Fibroblast of upper back skin (primary cell): ENCODE results near the gene CAMTA1.
"Not testable (repeated sequence)": the region's sequence is repeated elsewhere in the genome, so short reads cannot be mapped to it uniquely, and the experiment has no call there.

Source experiments
- DNase-seq: peaks from one replicate; pipeline ENCODE4 v3.0.0-alpha.2; 2013

The CAMTA1 gene

DNA sequence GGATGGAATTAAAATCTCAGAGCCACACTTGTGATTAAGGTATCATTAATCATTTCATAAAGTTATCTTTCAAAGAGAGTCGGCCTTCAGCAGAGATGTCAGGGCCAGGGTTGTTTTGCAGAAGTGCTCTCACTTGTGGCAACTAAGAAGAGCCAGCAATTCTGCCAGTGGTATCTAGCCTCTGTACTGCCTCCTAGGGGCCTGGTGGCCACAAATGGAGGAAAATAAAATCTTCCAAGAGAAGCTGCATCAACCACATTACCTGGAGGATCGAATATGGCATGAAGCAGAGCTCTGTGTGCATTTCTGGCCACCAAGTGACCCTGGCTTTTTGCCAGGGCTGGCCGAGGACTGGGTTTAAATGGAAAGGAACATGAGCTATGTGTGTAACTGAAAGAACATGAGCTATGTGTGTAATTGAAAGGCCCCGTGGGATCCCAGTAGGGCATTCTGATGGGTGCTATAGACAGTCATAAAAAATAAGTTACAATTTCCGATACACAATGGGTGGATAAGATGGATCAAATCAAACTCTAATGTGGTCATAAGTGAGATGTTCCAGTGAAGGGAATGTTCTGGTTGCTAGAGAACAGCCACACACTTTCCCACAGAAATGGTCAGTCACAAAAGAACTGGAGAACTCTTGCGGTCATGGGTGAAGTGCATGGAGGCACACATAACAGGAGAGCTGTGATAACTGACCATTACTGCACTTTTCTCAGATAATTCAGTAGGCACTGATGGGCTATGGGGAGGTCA is 335.8 kb downstream of the CAMTA1 start:
- no peak for DNase-seq

DNA sequence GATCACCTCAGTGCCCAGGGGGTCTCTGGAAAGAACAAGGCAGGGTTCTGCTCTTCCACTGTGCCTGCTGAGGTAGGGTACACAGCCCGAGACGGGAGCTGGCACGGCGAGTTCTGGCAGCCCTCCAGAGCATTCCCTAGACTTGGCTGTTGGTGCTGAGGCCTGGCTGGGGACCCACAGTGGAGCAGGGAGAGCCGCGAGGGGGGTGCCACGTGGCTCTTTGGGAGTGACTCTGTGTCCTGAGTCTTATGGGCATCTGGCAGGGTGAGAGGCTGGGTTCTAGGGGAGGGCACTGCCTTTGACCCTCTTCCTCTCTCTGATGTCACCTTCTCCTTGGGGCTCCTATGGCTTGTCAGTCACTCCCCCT is 336.4 kb downstream of the CAMTA1 start:
- DNase-seq: no peak

DNA sequence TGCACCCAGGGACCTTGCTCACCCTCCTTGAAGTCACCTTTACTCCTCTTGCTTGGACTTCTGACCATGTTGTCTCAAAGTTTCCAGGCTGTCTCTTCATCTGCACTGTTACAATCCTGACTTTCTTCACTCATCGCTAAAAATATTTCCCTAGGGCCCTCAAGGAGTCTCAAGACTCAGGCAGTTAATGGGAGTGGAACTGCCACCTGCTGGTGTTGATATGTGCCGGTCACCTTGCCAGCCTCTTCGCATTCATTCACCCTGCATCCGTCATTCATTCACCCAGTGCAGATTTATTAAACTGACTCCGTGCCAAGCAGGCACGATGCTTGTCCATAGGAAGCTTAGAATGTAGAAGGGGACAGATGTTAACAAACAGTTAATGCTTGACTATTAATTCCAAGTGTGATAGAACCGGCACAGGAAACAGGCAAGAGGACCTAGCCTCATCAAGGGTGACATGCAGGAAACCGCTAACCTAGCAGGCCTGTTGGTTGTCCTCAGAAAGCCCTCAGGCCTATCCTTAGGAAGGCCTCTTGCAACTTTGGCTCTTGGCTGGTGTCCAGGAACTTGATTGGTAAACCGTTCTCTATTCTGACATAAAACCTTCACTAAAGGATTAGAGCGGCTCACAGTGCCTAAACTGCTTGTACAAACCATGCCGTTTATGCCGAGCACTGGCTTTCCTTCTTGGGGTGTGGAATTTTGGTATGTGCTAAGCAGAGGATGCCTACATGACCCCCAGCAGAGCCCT is 342.2 kb downstream of the CAMTA1 start:
- no peak for DNase-seq

DNA sequence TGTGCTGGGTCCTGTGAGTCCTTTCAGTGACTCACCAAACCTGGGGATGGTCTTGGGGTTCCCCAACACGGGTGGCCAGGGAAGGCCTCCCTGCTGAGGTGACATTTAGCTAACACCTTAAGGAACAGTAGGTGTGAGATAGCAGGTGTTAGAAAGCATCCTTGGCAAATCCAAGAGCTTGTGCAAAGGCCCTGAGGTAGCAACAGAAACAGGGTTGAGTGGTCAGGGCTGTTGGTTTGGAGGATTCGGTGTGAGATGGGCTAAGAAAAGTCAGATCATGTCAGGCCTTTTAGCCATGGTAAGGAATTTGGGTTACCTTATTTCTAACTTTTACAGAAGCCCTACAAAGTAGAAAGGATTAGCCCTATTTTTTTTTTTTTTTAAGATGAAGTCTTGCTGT is 343.0 kb downstream of the CAMTA1 start:
- no peak for DNase-seq

DNA sequence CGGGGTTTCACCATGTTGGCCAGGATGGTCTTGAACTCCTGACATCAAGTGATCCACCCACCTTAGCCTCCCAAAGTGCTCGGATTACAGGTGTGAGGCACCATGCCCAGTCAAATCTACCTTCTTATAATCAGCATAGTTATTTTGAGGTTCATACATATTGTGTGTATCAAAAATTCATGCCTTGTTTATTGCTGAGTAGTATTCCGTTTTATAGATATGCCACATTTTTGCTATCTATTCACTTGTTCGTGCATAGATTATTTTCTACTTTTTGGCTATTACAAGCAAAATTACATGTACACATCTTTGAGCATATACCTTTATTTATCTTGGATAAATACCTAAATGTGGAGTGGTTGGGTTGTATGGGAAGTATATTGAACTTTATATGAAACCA is 344.9 kb downstream of the CAMTA1 start:
- no peak for DNase-seq

DNA sequence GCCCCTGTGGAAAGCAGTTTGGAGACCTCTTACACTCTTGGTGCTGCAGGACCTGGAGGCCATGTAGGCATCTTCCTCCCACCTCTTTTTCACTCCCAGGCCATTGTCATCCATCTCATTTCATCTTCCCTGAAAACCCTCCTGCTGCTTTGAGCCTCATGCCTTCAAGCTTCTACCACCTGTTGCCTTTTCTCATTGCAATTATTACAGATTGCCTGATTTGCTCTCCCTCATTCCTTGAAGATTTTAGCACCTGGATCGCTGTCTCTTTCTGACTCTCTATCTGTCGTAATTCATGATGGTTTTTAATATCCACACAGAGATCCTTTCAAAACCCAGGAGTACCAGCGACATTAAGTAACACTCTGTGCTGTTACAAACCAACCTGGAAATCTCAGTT is 350.2 kb downstream of the CAMTA1 start:
- no peak for DNase-seq

DNA sequence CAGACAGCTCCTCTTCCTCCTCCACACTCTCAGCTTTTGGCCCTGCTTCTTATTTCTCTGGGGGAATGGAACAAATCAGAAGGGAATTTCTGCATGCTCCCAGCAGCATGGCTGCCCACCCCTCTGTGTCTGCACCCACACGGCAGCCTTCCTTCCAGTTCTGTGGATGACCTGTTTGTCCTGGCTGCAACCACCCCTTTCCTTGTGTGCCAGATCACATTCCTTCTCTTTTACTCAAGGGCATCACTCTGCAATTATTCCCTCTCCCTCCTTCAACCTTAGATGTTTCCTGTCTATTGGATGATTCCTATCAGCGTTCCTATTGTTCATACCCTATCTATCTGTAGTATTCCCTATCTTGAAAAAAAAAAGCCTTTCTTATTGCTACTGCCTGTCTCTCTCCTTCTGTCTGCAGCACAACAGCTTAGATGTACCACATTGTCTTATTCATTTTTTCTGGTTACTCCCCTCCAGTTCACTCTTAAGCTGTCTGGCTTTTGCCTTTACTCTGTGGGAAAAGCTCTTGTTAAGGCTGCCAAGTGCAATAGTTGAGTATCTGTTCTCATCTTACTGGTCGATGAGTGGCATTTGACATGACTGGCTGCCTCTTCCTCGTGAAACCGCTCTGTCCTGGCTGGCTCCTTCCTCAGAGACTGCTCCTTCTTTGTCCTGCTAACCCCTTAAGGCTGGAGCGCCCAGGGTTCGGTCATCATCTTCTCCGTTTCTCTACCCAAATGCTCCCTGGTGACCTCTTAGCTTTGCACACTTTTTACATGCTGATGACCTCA is 351.1 kb downstream of the CAMTA1 start:
- DNase-seq: no peak

DNA sequence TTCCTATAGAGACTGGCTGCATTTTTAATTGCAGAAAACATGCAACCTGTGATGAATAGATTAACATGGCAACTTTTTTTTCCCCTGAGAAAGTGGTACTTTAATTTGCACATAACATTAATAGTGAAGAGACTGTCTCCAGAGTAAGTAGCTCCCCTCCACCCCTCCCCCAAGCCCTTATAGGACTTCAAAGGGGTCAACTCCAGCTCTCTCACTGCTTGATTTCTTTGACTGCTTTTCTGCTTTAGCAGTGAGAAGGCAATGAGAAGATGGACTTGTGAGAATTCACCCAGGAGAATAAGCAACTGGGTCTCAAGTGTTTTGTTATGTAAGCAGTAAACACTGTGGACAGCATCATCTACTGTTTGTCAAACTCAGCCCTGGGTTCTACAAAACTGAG is 355.0 kb downstream of the CAMTA1 start:
- no peak for DNase-seq

DNA sequence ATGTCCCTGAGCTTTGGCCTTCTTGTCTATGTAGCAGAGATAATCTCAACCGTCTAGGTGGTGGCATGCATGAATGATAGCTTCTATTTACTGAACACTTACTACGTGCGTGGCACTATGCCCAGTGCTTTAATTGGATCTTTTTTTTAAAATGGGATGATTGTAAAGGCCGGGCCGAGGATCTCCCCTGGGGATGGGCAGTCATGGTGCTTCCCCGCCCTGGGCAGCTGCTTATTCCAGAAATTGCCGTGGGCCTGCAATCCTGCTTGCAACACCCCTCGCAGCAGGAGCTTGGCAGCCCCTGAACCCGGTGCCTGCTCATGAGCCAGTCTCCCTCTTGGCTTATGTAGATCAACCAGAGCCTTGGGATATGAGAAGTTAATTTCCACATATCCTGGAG is 360.7 kb downstream of the CAMTA1 start:
- DNase-seq: no peak

DNA sequence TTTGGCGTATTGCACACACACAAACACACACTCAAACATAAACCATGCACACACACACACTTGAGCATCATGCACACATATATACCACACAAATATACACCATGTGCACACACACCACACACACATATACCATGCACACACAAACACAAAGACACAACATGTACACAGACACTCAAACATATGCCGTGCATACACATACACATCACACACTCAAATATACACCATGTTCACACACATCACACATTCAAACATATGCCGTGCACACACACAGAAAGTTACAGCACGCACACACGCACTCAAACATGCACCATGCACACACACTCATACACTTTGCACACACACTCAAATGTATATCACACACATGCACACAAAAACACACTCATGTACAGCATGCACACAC is 361.5 kb downstream of the CAMTA1 start:
- no peak for DNase-seq

DNA sequence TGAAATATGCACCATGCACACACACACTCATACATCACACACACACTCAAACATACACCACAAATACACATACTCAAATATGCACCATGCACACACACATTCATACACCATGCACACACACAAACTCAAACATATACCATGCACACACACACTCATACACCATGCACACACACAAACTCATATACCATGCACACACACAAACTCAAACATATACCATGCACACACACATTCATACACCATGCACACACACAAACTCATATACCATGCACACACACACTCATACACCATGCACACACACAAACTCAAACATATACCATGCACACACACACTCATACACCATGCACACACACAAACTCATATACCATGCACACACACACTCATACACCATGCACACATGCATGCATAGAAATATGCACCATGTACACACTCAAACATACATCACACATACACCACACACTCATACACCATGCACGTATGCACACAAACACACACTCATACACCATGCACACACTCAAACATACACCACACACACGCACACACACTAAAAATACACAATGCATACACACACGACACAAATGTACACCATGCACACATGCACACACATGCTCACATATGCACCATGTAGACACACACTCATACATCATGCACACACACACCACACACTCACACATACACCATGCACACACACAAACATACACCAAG is 362.5 kb downstream of the CAMTA1 start:
- DNase-seq: not testable (repeated sequence)

DNA sequence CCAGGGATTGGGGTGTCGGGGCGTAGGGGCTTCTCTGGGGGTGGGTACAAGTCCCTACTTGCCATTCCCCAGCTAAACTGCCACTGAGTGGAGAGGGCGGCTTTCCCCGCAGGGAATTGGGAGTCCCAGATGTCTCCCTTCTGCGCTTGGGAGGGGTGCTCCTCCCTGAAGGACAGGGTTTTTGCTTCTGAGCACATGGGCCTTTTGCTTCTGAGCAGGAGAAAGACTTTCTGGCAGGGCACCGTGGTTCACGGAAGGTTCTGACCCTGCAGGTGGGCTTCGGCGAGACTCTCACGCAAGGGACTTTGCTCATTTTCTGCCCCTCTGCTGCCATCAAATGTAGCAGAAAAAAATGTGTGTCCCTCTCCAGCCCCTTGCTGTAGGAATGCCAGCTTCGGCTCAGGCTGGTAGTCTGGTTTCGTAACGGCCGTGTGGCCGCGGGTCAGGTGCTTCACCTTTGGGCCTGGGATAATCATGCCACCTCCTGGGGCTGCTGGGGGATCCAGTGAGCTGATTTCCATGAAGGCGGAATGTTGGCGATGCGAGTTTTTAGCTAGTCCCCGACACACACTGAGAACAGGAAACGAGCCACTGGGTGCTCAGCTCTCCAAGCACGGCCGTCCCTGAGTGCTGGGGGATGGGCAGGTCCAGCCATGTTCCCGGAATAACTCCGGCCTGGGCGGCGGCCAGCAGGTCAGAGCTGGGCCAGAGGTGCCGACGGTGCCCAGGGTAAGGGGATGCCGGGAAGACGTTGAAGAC is 364.0 kb downstream of the CAMTA1 start:
- peak; percentile 35 for DNase-seq

DNA sequence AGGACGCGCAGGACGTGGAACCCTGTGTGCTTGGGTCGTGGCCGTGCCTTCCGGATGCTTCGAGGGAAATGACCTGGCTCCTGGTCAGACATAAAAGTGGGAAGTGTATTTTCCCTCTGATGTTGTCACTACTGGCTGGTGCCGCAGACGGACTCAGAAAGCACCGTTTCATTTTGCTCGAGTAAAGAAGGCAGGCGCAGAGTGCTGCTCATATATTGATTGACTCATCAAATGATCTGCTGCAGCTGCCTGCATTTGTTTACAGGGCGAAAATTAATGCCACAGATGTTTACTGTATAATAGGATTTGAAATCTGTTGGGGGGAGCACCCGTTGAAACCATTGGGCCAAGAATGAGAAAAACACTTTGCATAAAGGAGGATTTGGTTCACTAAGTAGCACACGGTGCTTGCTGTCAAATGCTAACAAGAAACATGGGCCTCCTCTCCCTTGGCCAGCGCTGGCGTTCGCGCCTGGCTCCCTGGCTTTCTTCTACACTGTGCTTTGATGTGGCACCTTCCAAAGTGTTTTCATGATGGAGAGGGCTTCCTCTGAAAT is 365.5 kb downstream of the CAMTA1 start:
- no peak for DNase-seq

DNA sequence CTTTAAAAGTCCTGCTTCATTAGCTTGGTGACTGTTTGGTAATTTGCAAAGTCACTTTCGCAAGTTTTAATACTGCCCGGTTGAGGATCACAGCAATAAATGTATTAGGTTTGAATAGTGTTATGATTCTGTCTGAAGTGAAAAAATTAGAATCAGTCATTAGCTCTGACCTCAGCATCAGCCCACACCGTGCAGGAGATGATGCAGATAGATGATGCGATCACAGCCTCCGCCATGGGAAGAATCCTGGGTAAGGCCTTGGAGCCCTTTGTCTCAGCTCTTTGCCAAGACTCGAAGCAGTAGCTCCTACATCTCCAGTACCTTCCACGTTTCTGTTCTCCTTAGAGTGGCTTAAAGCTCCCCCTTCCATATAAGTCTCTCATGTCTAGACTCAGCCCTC is 366.7 kb downstream of the CAMTA1 start:
- DNase-seq: no peak

DNA sequence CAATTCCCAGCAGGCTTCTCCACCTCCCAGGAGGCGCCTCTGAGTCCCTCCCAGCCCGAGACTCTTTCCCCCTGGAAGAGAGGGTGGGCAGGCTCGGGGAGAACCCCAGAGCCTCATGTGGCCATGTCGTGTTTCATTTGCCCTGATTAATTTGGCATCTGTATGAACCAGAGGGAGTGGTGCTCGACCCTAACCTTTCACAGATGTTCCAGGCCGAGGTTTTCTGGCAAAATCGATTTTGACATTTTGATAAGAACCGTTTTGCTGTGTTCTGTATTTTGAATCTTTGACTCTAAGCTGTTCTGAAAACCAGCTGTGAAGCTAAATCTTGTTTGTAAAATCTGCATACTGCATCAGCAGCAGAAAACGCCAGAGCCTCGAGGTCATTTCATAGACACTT is 367.4 kb downstream of the CAMTA1 start:
- DNase-seq: no peak

DNA sequence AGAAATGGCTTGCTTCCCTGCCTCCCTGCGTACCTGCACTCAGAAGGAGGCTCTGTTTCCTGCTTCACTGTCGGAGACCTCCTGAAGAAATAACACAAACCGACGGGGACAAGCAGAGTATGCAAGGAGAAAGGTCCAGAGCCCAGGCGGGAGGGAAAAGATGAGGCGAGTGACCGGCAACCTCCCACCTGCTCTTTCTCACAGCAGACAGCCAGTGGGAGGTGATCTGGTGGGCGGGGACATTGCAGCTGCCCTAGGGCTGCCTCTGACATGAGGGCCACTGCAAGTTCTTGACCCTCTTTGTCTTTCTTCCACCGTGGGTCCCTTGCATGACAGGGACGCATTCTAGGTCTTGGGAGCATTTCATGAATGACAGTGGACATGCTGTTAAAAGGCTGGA is 368.2 kb downstream of the CAMTA1 start:
- no peak for DNase-seq

DNA sequence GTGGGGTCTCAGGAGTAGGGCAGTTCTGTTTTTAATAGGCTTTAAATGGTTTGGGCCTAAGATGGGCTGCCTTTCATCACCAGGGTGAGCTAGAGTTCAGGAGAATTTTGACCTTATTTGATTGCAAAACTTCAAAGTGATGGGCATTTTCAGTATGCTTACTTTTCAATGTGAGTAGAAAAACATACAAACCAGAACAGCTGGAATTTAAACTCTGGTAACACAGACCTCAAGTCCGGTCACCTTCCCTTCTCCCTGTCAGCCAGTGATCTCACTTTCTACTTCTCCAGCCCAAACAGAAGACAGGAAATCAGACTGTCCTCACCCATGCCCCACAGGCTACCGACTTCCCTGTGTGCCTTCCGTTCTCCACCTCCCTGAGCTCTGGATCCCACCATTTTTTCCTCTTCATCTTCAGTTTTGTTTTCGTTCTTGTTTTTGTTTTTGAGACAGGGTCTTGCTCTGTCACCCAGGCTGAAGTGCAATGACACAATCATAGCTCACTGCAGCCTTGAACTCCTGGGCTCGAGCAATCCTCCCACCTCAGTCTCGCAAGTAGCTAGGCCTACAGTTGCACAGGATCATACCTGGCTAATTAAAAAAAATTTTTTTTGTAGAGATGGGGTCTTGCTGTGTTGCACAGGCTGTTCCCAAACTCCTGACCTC is 374.0 kb downstream of the CAMTA1 start:
- no peak for DNase-seq

DNA sequence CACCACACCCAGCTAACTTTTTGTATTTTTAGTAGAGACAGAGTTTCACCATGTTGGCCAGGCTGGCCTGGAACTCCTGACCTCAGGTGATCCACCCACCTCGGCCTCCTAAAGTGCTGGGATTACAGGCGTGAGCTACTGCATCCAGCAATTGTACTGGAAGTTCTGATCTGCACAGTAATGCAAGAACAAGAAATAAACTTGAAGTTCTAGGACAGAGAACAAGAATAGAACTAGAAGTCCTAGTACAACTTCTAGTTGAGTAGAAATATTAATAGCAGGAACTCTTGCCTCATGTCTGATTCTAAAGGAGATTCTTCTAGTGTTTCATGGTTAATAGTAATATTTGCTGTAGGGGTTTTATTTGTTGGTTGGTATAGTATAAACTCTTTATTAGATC is 383.3 kb downstream of the CAMTA1 start:
- DNase-seq: not testable (repeated sequence)

DNA sequence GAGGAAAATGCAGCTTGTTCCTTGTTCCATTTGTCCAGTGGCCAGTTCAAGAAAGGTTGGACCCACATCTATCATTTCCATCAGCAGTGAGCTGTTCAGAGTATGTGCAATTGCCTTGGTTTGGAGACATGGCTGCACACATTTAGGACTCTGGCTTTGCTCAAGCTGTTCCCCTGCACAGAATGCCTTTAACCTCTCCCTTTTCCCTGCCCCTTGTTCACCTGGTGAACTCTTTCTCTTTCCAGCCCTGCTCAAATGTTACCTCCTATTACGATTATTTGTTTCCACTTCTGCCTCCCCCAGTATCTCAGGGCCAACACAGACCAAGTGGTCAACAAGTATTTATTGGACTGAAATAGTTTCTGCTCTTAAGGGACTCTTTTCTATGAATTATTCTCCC is 385.9 kb downstream of the CAMTA1 start:
- DNase-seq: no peak

DNA sequence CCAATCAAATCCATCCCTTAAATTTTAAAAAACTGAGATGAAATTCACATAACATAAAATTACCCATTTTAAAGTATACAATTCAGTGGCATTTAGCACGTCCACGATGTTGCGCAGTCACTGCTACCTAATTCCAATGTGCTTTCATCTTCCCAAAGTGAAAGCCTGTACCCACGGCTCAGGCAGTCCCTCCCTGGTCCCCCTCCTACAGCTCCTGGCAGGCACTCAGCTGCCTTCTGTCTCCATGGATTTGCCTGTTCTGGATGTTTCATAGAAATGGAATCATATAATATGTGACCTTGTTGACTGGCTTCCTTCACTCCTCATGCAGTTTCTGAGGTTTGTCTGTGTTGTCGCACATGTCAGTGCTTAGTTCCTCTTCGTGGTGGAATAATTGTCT is 386.3 kb downstream of the CAMTA1 start:
- no peak for DNase-seq

DNA sequence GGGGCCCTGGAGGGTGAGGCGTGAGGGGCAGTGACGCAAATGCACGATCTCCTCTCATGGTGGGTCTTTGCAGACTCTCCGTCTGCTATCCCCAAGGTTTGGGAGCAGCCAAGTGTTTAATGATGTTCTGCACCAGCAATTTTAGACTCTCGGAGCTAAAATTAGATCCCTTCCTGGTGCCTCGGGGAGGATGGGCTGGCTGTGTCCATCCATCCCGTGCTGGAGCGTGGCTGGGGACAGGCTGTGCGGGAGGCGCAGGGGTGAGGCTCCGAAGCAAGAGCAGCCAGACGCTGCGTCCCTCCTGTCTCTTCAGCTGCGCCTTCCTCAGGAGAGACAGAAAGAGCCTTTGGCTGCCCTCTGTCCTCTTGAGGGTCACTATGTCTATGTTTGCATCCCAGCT is 387.6 kb downstream of the CAMTA1 start:
- no peak for DNase-seq

DNA sequence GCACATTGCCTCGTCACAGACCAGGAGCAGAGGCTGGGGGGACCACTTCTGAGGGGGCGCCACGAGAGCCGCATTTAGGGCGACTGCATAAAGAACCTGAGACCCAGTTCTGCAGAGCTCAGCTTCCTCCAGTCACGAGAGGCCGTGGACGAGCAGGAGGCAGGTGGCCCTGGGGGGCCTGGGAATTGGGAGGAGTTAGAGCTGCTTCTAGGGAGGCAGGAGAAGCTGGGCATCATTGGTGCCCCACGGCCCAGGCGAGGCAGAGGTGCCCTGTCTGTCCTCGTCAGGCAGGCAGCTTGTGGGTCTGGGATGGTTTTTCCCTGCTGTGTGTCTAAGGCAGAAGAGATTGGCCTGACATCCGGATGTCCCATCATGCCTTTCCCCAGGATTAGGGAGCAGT is 389.3 kb downstream of the CAMTA1 start:
- DNase-seq: no peak
